ENCODE results near the gene PNLDC1.

Gene PNLDC1

DNA sequence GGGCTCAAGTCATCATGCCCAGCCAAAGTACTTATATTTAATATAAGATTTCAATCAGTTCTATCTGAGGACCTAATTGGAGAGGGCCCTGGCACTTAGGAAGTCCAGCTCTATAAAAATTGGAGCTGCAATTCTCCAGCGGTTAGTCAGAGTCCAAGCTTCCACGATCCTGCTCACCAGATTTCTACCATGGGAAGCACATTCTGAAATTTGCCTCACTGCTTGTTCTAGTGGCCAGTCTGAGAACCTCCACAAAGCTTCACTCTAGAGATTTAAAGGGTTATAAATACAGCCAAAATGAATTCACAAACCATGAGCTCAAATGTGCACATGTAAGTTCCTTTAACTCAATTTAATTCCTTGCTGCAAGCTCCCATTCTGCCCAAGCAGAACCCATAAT is 33.5 kb downstream of the PNLDC1 start:
- DNase-seq (ENCODE audit: low read depth) = no peak
- TF ChIP-seq, protein P1, sequence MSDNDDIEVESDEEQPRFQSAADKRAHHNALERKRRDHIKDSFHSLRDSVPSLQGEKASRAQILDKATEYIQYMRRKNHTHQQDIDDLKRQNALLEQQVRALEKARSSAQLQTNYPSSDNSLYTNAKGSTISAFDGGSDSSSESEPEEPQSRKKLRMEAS (IDR thresholded peaks at IDR 0.05; ENCODE audit: low read depth, low read length) = no peak
- no peak for TF ChIP-seq POLR2A (IDR thresholded peaks at IDR 0.05; ENCODE audit: extremely low read depth, insufficient read length)
- TF ChIP-seq, protein P2, sequence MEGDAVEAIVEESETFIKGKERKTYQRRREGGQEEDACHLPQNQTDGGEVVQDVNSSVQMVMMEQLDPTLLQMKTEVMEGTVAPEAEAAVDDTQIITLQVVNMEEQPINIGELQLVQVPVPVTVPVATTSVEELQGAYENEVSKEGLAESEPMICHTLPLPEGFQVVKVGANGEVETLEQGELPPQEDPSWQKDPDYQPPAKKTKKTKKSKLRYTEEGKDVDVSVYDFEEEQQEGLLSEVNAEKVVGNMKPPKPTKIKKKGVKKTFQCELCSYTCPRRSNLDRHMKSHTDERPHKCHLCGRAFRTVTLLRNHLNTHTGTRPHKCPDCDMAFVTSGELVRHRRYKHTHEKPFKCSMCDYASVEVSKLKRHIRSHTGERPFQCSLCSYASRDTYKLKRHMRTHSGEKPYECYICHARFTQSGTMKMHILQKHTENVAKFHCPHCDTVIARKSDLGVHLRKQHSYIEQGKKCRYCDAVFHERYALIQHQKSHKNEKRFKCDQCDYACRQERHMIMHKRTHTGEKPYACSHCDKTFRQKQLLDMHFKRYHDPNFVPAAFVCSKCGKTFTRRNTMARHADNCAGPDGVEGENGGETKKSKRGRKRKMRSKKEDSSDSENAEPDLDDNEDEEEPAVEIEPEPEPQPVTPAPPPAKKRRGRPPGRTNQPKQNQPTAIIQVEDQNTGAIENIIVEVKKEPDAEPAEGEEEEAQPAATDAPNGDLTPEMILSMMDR (IDR thresholded peaks at IDR 0.05; ENCODE audit: low read depth, low read length) = no peak
- TF ChIP-seq MYC (IDR thresholded peaks at IDR 0.05; ENCODE audit: low read depth, low read length) = no peak
- no peak overlapping the region for H3K4me3 ChIP-seq (ENCODE audit: low read depth, low read length)

DNA sequence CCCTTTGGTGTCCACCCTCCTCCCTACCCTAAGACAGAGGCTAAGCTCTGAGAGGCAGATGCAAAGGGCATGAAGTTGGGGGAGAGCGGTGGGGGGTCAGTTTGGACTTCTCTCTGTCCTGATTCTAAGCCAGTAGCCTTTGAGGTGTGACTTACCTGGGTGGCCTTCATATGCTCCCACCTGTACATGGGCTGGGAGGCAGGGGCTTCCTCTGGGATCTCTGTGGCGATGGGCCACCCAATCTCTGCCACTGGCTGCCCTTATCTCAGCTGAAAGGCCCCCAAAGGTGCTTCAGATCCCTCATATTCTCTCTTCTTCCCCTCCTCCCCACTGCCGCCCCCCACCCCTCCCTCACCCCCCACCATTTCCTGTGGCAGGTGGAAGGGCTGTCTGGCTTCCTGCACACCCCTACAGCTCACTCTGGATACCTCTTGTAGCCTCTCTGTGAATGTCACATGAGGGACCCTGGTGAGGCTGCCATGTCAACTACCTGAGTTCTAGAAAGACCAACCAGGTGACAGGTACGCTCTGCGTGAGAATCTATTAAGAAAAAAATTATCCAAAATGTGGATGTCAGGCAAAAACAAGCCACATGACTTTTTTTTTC is 34.0 kb downstream of the PNLDC1 start:
- TF ChIP-seq MYC (IDR thresholded peaks at IDR 0.05; ENCODE audit: low read depth, low read length) = no peak
- DNase-seq (ENCODE audit: low read depth) = no peak
- H3K4me3 ChIP-seq (ENCODE audit: low read depth, low read length) = no peak overlapping the region

DNA sequence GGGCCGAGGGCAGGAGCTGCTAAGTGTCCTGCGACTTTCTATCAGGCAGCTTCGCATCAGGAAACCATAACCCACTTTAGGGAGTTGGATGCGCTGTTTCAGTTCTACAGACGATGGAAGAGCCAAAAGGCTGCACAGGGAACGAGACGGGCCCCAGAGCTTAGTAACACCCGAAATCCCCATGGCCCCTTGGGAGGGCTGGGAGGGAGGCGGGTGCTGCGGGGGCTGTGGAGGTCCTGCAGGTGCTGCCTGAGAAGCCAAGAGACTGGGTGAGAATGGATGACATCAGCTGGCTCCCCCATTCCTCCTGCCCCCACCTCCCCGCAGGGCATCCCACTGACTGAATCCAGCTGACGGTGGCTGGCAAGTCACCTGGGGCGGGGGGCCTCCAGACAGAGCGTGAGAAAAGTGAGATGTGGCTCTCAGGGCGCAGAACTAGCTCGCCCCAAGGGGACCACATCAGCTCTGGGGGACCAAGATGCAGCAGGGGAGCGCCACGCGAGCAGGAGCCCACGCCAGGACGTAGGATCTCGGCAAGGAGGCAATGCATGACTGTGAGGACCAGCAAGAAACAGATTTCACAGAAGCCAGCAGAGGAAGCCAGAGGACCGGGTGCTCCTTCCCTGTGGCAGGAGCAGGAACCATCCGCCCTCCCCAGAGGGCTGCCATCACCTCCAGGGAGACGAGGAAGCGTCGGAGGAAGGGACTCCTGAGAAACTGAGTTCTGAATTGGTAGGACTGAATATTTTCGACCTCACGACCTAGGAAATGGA is 36.8 kb downstream of the PNLDC1 start:
- no peak for TF ChIP-seq MYC (IDR thresholded peaks at IDR 0.05; ENCODE audit: low read depth, low read length)
- TF ChIP-seq, protein P2 (IDR thresholded peaks at IDR 0.05; ENCODE audit: low read depth, low read length) = peak; percentile 61
- TF ChIP-seq, protein P1 (IDR thresholded peaks at IDR 0.05; ENCODE audit: low read depth, low read length) = no peak
- H3K4me3 ChIP-seq (ENCODE audit: low read depth, low read length) = no peak overlapping the region
- DNase-seq (ENCODE audit: low read depth) = peak; percentile 75

DNA sequence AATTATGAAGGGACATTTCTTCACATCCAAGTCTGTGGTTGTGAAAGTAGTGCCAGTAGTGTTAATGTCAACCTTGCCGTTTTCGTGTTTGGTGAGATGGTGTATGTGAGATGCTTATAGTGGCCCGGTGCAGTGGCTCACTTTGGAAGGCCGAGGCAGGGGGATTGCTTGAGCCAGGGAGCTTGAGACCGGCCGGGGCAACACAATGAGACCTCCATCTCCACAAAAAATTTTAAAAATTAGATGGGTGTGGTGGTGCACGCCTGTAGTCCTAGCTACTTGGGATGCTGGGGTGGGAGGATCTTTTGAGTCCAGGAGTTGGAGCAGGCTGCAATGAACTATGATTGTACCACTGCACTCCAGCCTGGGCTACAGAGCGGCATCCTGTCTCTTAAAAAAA is 37.4 kb downstream of the PNLDC1 start:
- DNase-seq (ENCODE audit: low read depth) = no peak
- no peak overlapping the region for H3K4me3 ChIP-seq (ENCODE audit: low read depth, low read length)
- TF ChIP-seq POLR2A (IDR thresholded peaks at IDR 0.05; ENCODE audit: extremely low read depth, insufficient read length) (no peak), MYC (IDR thresholded peaks at IDR 0.05; ENCODE audit: low read depth, low read length) (no peak)
- TF ChIP-seq, protein P2 (IDR thresholded peaks at IDR 0.05; ENCODE audit: low read depth, low read length) = no peak
- TF ChIP-seq, protein P1 (IDR thresholded peaks at IDR 0.05; ENCODE audit: low read depth, low read length) = no peak

DNA sequence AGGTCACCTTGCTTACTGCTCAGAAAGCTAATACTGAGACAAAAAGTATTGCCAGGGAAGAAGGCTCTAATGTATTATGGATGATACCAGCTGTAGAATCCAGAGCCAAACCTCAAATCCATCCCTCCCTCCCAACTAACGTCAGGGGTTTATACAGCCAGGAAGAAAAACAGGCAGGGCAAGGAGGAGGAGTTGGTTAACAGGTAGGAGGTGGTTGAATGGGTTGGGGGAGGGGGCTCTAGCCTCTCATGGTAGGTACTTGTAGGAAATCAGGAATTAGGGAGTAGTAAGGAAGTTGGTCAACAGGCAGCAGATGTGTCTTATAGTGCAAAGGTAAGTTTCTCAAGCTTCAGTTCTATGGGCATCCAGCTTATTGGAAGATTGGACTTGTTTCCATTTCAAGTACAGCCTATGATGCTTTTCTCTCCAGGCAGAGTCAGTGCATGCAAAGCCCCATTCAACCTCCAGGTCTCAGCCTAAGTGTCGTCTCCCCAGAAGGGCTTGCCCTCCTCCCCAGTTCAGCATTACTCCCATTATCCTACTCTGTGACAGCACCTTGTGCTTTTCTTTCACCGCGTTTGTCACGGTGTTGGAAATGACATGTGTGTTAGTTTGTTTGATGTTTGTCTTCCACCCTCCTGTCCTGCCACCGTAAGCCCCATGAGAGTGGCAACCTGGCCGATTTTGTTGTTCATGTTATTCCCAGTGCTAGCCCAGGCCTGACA is 38.1 kb downstream of the PNLDC1 start:
- TF ChIP-seq, protein P2 (IDR thresholded peaks at IDR 0.05; ENCODE audit: low read depth, low read length) = no peak
- TF ChIP-seq POLR2A (IDR thresholded peaks at IDR 0.05; ENCODE audit: extremely low read depth, insufficient read length) = no peak
- no peak for DNase-seq (ENCODE audit: low read depth)
- no peak overlapping the region for H3K4me3 ChIP-seq (ENCODE audit: low read depth, low read length)

DNA sequence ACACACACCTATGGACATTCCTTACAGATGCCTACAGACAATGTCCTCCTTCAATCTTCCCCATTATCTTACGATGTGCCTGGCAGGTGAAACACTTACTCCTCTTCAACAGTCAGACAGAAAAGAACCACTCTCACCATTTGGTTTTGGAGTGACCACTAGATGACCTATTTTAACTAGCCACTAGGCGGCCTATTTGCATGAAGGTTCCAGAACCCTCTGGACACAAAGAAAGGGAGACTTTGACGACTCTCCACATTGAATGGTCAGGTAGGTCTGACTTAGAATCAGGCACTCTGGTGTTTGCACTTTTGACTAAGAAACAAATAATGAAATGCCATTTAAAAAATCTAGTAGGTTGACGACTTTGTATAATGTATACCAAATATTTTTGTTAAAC is 42.0 kb downstream of the PNLDC1 start:
- no peak overlapping the region for H3K4me3 ChIP-seq (ENCODE audit: low read depth, low read length)
- no peak for DNase-seq (ENCODE audit: low read depth)
- TF ChIP-seq, protein P2 (IDR thresholded peaks at IDR 0.05; ENCODE audit: low read depth, low read length) = peak; percentile 11
- TF ChIP-seq, protein P1 (IDR thresholded peaks at IDR 0.05; ENCODE audit: low read depth, low read length) = no peak
